ENCODE measurements around the gene EML5. TPM values are rescaled to one million over a fixed set of nuclear protein-coding genes. Genes with fewer than 3 reads are reported as not detected.

Gene EML5
- total and polyA plus RNA-seq, 2 of the 13 experiments (the other 11 are each of a cell fraction or from before 2014, with no cell fraction given): 0.11 TPM; not detected in 1

DNA sequence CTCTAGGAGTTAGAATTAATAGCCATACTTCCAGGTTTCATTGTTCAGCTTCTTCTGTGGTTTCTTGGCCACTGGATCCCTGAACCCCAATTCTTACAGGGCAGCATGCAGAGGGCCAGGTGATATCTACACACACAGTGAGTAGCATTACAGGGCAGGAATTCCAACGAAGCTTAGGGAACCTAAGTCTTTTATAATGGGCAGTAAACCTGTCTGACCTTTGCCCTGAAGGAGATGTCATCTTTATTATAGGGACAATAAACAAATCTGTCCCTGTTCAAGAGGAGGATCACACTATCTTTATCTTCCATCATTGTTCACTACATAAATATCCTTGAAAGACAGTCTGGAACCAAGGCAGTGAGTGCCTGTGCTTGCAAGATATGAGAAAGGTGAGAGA is 11.7 kb upstream of the EML5 start (continued):
- TF ChIP-seq SP2 (CRISPR knock-in tag; IDR thresholded peaks at IDR 0.05): no peak

DNA sequence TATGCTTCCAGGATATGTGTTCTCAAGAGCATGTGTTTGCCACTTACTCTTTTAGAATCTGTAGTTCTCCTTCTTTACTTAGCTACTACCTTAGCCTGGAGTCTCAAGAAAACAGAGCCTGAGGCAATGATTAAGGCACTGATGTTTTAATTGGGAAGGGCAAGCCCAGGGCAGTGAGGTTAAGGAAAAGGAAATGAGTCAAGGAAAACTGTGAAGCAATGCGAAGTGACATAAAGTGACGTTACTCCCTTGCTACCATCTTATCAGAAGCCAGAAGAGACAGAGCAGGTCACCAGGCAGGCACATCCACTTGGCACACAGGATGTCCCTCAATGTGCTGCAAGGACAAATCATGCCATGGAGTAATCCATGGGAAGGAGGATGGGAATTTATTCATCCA is 11.3 kb upstream of the EML5 start:
- intact Hi-C loops (cut with micrococcal nuclease; ENCODE audit: unreplicated experiment): no loop called here
- H2AFZ ChIP-seq (ENCODE audit: low read length): no peak overlapping the region
- no peak for DNase-seq (ENCODE audit: low spot score)
- H3K9ac ChIP-seq (ENCODE audit: insufficient read depth, low read depth, low read length): no peak overlapping the region
- no TSS peak for BruUV-seq (replicated peaks)
- in situ Hi-C loops (cut with HindIII; ENCODE audit: extremely low pct_ligation_motif_present, low pct_unique_long_range_greater_than_20kb): no loop called here
- no peaks in the 10 kb centered on the region for H3K79me2 ChIP-seq (ENCODE audit: insufficient read depth, low read length)
- ChIA-PET CTCF (ENCODE audit: low intra/inter-chr PET ratio, low total read pairs) (no interaction called here), POLR2A (no interaction called here)
- no peaks in the 10 kb centered on the region for H3K9me3 ChIP-seq (ENCODE audit: low read length)
- H3K4me3 ChIP-seq (replicated peaks in 1 of 3; ENCODE audit: insufficient read depth in 1 of 3, low read depth in 2 of 3, low read length in 3 of 3): no peak overlapping the region
- no peak for FAIRE-seq
- no peak for ATAC-seq
- H3K27me3 ChIP-seq (ENCODE audit: control insufficient read depth in 1 of 2, insufficient read depth in 2 of 2, low read length in 2 of 2): peaks cover 0 to 3% of the 10 kb centered on the region in 2 experiments; a peak in 1 of 5 replicates
- no peaks in the 10 kb centered on the region for H4K20me1 ChIP-seq (ENCODE audit: insufficient read depth, low read length)
- TF ChIP-seq, protein P1, sequence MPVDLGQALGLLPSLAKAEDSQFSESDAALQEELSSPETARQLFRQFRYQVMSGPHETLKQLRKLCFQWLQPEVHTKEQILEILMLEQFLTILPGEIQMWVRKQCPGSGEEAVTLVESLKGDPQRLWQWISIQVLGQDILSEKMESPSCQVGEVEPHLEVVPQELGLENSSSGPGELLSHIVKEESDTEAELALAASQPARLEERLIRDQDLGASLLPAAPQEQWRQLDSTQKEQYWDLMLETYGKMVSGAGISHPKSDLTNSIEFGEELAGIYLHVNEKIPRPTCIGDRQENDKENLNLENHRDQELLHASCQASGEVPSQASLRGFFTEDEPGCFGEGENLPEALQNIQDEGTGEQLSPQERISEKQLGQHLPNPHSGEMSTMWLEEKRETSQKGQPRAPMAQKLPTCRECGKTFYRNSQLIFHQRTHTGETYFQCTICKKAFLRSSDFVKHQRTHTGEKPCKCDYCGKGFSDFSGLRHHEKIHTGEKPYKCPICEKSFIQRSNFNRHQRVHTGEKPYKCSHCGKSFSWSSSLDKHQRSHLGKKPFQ (CRISPR knock-in tag; IDR thresholded peaks at IDR 0.05; ENCODE audit: insufficient replicate concordance): no peak
- TF ChIP-seq ZNF432 (CRISPR knock-in tag; IDR thresholded peaks at IDR 0.05; ENCODE audit: borderline replicate concordance) (no peak), PITX1 (CRISPR knock-in tag; IDR thresholded peaks at IDR 0.05) (no peak), THYN1 (CRISPR knock-in tag; IDR thresholded peaks at IDR 0.05; ENCODE audit: borderline replicate concordance, low read depth) (no peak), MAZ (IDR thresholded peaks at IDR 0.05; ENCODE audit: borderline replicate concordance, low read depth, low read length) (no peak), MAZ (CRISPR knock-in tag; IDR thresholded peaks at IDR 0.05; ENCODE audit: low read depth) (no peak), ZNF878 (CRISPR knock-in tag; IDR thresholded peaks at IDR 0.05) (no peak)
- TF ChIP-seq, protein P2, sequence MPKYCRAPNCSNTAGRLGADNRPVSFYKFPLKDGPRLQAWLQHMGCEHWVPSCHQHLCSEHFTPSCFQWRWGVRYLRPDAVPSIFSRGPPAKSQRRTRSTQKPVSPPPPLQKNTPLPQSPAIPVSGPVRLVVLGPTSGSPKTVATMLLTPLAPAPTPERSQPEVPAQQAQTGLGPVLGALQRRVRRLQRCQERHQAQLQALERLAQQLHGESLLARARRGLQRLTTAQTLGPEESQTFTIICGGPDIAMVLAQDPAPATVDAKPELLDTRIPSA (CRISPR knock-in tag; IDR thresholded peaks at IDR 0.05; ENCODE audit: borderline replicate concordance): no peak
- no peak overlapping the region for H3K27ac ChIP-seq (ENCODE audit: extremely low read length, insufficient read depth, low read length)
- H3K36me3 ChIP-seq (replicated peaks in 1 of 2; ENCODE audit: control insufficient read depth in 1 of 2, insufficient read depth in 2 of 2, low read length in 2 of 2): no peaks in the 10 kb centered on the region
- no peak overlapping the region for H3K4me2 ChIP-seq (ENCODE audit: low read depth, low read length)
- H3K4me1 ChIP-seq (ENCODE audit: insufficient read depth, low read length): no peaks in the 10 kb centered on the region
- WGBS (ENCODE audit: low lambda C conversion rate): 20% methylated on average over 2 of the region's 2 CpGs
